ENCODE measurements around the gene SNCB.
"Not testable (repeated sequence)": the region's sequence is repeated elsewhere in the genome, so short reads cannot be mapped to it uniquely, and the experiment has no call there.

Gene SNCB

GRCh38 chr5:176621661-176622079 lies 8.7 kb downstream of the SNCB start:
- DNase-seq = no peak

- no peak for DNase-seq
Observed at GRCh38 chr5:176620333-176620981, 9.9 kb downstream of the SNCB start.

- no peak for DNase-seq
Observed at GRCh38 chr5:176619569-176620332, 10.6 kb downstream of the SNCB start.

- DNase-seq = peak; percentile 62
Observed at GRCh38 chr5:176619203-176619568, 11.1 kb downstream of the SNCB start.

GRCh38 chr5:176618783-176619182 lies 11.6 kb downstream of the SNCB start:
- no peak for DNase-seq

GRCh38 chr5:176616511-176616910 lies 13.8 kb downstream of the SNCB start:
- no peak for DNase-seq

GRCh38 chr5:176614805-176615478 lies 15.4 kb downstream of the SNCB start:
- no peak for DNase-seq

GRCh38 chr5:176612855-176613254 lies 17.5 kb downstream of the SNCB start:
- no peak for DNase-seq

GRCh38 chr5:176612008-176612407 lies 18.3 kb downstream of the SNCB start:
- no peak for DNase-seq

GRCh38 chr5:176611435-176611834 lies 18.9 kb downstream of the SNCB start:
- peak; percentile 83 for DNase-seq

- no peak for DNase-seq
Observed at GRCh38 chr5:176610435-176610773, 19.9 kb downstream of the SNCB start.

GRCh38 chr5:176609724-176610434 lies 20.5 kb downstream of the SNCB start, which contains the start of gene GPRIN1:
TSS of gene GPRIN1 (minus strand) at chr5:176610156. CDS start at chr5:176599834, 10,322 bp downstream.
- DNase-seq = peak; percentile 73

GRCh38 chr5:176608937-176609723 lies 21.2 kb downstream of the SNCB start:
- DNase-seq = no peak

- DNase-seq = no peak
Observed at GRCh38 chr5:176608142-176608705, 22.1 kb downstream of the SNCB start.

- no peak for DNase-seq
Observed at GRCh38 chr5:176606875-176607274, 23.5 kb downstream of the SNCB start.

GRCh38 chr5:176606032-176606431 lies 24.3 kb downstream of the SNCB start:
- DNase-seq = no peak

- no peak for DNase-seq
Observed at GRCh38 chr5:176603091-176603490, 27.2 kb downstream of the SNCB start.

- no peak for DNase-seq
Observed at GRCh38 chr5:176601901-176602482, 28.3 kb downstream of the SNCB start.

GRCh38 chr5:176599749-176600430 lies 30.4 kb downstream of the SNCB start:
- DNase-seq = not testable (repeated sequence)

GRCh38 chr5:176597417-176598389 lies 32.6 kb downstream of the SNCB start:
- no peak for DNase-seq

Measured in right forelimb (tissue), 1 donor.